HepG2 (cell line): Measurements from ENCODE around the gene SMARCA2. TPM values are rescaled to one million over a fixed set of nuclear protein-coding genes. Genes with fewer than 3 reads are reported as not detected.

Experiments
- ATAC-seq: fragments of 200-7000 bp; cut with Tn5 transposase; 3 replicates; pipeline ENCODE4 v1.9.1; 2020; ENCODE audit warnings: mild to moderate bottlenecking, moderate library complexity
- BruUV-seq: library from RNA; stranded (reverse); fragments of 400-500 nt; replicated peaks from 2 replicates; lab custom pipeline; 2021; lab: Mats Ljungman, UMichigan
- CTCF ChIA-PET: fragments of 300-600 bp; formaldehyde crosslinking; extraction: SDS; loops from one replicate; lab custom pipeline; 2021; ENCODE audit warnings: low total read pairs, inconsistent platforms, low intra/inter-chr PET ratio; lab: Yijun Ruan, JAX
- POLR2A ChIA-PET: fragments of 350-600 bp; sonication (Branson Sonifier 250); formaldehyde crosslinking; loops from one replicate; lab custom pipeline; 2020; ENCODE audit warnings: antibody characterized with exemption, inconsistent platforms; lab: Yijun Ruan, JAX
- DNase-seq: peaks from one replicate; pipeline ENCODE4 v3.0.0-alpha.2; 2015; ENCODE audit warnings: low spot score
- FAIRE-seq: peaks from 3 replicates; lab custom pipeline; 2011; peaks lifted over from hg19 to GRCh38; lab: Jason Lieb, UNC
- H2AFZ ChIP-seq: one replicate; pipeline ENCODE4 v1.6.1; 2011; ENCODE audit warnings: low read length, inconsistent platforms
- H3K27ac ChIP-seq: fragments of 300-600 bp; 3 replicates; pipeline ENCODE4 v1.8.0; 2011; ENCODE audit warnings: mixed run types, mild to moderate bottlenecking, mixed read lengths, low read length, inconsistent platforms; ENCODE audit not compliant: insufficient read depth; ENCODE audit errors: extremely low read length
- H3K27me3 ChIP-seq, 2 experiments: fragments of 200-600 bp in 1 of 2; 2 replicates in 1 of 2; 3 replicates in 1 of 2; pipeline versions ENCODE4 v1.6.0 to v1.8.0; 2011; ENCODE audit warnings: low read length in 2 of 2, mild to moderate bottlenecking in 2 of 2, moderate library complexity in 2 of 2, inconsistent platforms in 1 of 2; ENCODE audit not compliant: insufficient read depth in 2 of 2, control insufficient read depth in 1 of 2
- H3K36me3 ChIP-seq, 2 experiments: fragments of 200-600 bp in 1 of 2; replicated peaks in 1 of 2; 2 replicates in 1 of 2; 3 replicates in 1 of 2; pipeline versions ENCODE4 v1.5.1 to v1.8.0; 2011; ENCODE audit warnings: low read length in 2 of 2, inconsistent platforms in 1 of 2; ENCODE audit not compliant: insufficient read depth in 2 of 2, control insufficient read depth in 1 of 2
- H3K4me1 ChIP-seq: 2 replicates; pipeline ENCODE4 v1.5.1; 2012; ENCODE audit warnings: low read length, inconsistent platforms; ENCODE audit not compliant: insufficient read depth
- H3K4me2 ChIP-seq: 2 replicates; pipeline ENCODE4 v1.6.0; 2011; ENCODE audit warnings: low read depth, low read length, inconsistent platforms
- H3K4me3 ChIP-seq, 3 experiments: fragments of 200-600 bp in 1 of 3; sonication (generic), shearing (Covaris generic) in 1 of 3; replicated peaks in 1 of 3; 2 replicates each; pipeline ENCODE4 v1.5.1; 2011 to 2016; ENCODE audit warnings: low read length in 3 of 3, inconsistent platforms in 2 of 3, low read depth in 2 of 3, mild to moderate bottlenecking in 2 of 3, control low read depth in 1 of 3, mixed read lengths in 1 of 3; ENCODE audit not compliant: insufficient read depth in 1 of 3
- H3K79me2 ChIP-seq: one replicate; pipeline ENCODE4 v1.6.1; 2011; ENCODE audit warnings: low read length, inconsistent platforms; ENCODE audit not compliant: insufficient read depth
- H3K9ac ChIP-seq: 2 replicates; pipeline ENCODE4 v1.6.0; 2011; ENCODE audit warnings: mild to moderate bottlenecking, low read depth, low read length, inconsistent platforms; ENCODE audit not compliant: insufficient read depth
- H3K9me3 ChIP-seq: 2 replicates; pipeline ENCODE4 v1.5.1; 2012; ENCODE audit warnings: mild to moderate bottlenecking, low read length
- H4K20me1 ChIP-seq: 2 replicates; pipeline ENCODE4 v1.6.0; 2011; ENCODE audit warnings: inconsistent platforms, mild to moderate bottlenecking, low read length, moderate library complexity; ENCODE audit not compliant: insufficient read depth
- GTF3A ChIP-seq: sonication (generic); formaldehyde crosslinking; conservative IDR thresholded peaks from 2 replicates; pipeline ENCODE4 v1.4.0; 2020; ENCODE audit warnings: mild to moderate bottlenecking, missing genetic modification reagents
- HCFC1 ChIP-seq: fragments of 150-350 bp; IDR thresholded peaks from 2 replicates; pipeline ENCODE4 v1.6.1; 2014; ENCODE audit warnings: low read depth, low read length
- ISL2 ChIP-seq: sonication (generic); formaldehyde crosslinking; IDR thresholded peaks from 2 replicates; pipeline ENCODE4 v1.5.0; 2020; ENCODE audit warnings: missing genetic modification reagents
- KLF11 ChIP-seq: IDR thresholded peaks from 2 replicates; pipeline ENCODE4 v1.6.1; 2016; ENCODE audit warnings: missing compliant biosample characterization
- MAFK ChIP-seq, 2 experiments: IDR thresholded peaks in 1 of 2; conservative IDR thresholded peaks in 1 of 2; 2 replicates each; pipeline ENCODE4 v1.6.1; 2011; ENCODE audit warnings: improper control_type of control experiment in 2 of 2, low read length in 2 of 2
- NCOA5 ChIP-seq: sonication (generic); formaldehyde crosslinking; IDR thresholded peaks from 2 replicates; pipeline ENCODE4 v1.4.0; 2020; ENCODE audit warnings: missing genetic modification reagents
- SNAPC2 ChIP-seq: sonication (generic); formaldehyde crosslinking; IDR thresholded peaks from 2 replicates; pipeline ENCODE4 v1.8.1; 2022; ENCODE audit warnings: mild to moderate bottlenecking, missing genetic modification reagents
- XRCC5 ChIP-seq: fragments of 200-400 bp; formaldehyde crosslinking; optimal IDR thresholded peaks from 2 replicates; pipeline ENCODE3; 2017; ENCODE audit warnings: mild to moderate bottlenecking, low read length
- ZNF143 ChIP-seq: sonication (generic); formaldehyde crosslinking; IDR thresholded peaks from 2 replicates; pipeline ENCODE4 v1.4.0; 2020; ENCODE audit warnings: missing genetic modification reagents
- ZNF282 ChIP-seq: fragments of 450-650 bp; IDR thresholded peaks from 2 replicates; pipeline ENCODE4 v1.6.1; 2018; ENCODE audit not compliant: partially characterized antibody
- ZNF296 ChIP-seq: sonication (generic); formaldehyde crosslinking; conservative IDR thresholded peaks from 2 replicates; pipeline ENCODE4 v1.5.0; 2020; ENCODE audit warnings: mild to moderate bottlenecking, missing genetic modification reagents
- ZNF354B ChIP-seq: sonication (generic); formaldehyde crosslinking; IDR thresholded peaks from 2 replicates; pipeline ENCODE4 v1.8.0; 2022; ENCODE audit warnings: mild to moderate bottlenecking, missing genetic modification reagents
- ZNF367 ChIP-seq: sonication (generic); formaldehyde crosslinking; IDR thresholded peaks from 2 replicates; pipeline ENCODE4 v1.4.0; 2020; ENCODE audit warnings: missing genetic modification reagents, borderline replicate concordance
- ZNF546 ChIP-seq: sonication (generic); formaldehyde crosslinking; conservative IDR thresholded peaks from 2 replicates; pipeline ENCODE4 v1.8.1; 2023; ENCODE audit warnings: mild to moderate bottlenecking, missing genetic modification reagents
- ZNF605 ChIP-seq: sonication (generic); formaldehyde crosslinking; IDR thresholded peaks from 2 replicates; pipeline ENCODE4 v1.8.0; 2022; ENCODE audit warnings: mild to moderate bottlenecking, missing genetic modification reagents
- ZNF639 ChIP-seq: conservative IDR thresholded peaks from 2 replicates; pipeline ENCODE4 v1.6.1; 2018; ENCODE audit warnings: missing genetic modification reagents
- ZNF788 ChIP-seq: sonication (generic); formaldehyde crosslinking; IDR thresholded peaks from 2 replicates; pipeline ENCODE4 v1.5.0; 2020; ENCODE audit warnings: mild to moderate bottlenecking, missing genetic modification reagents, borderline replicate concordance
- WGBS: methylation state at CpG from one replicate; pipeline ENCODE4 v1.1.6; 2017; ENCODE audit warnings: low lambda C conversion rate; 5-methylcytosine and 5-hydroxymethylcytosine counted together
- in situ Hi-C: cut with HindIII; loops from 2 replicates; pipeline ENCODE4 v1.10.0; 2017; ENCODE audit warnings: low pct_unique_long_range_greater_than_20kb; ENCODE audit not compliant: extremely low pct_ligation_motif_present
- intact Hi-C: fragments of 100-400 bp; cut with micrococcal nuclease; formaldehyde crosslinking; loops from one replicate; pipeline ENCODE4 v1.10.0; 2022; ENCODE audit not compliant: unreplicated experiment
- polyA plus RNA-seq, 8 experiments: library from polyadenylated mRNA; depleted of rRNA in 3 of 8; stranded (reverse) in 7 of 8; unstranded in 1 of 8; fragments of >200 nt; fragmentation: Illumina TruSeq in 4 of 8; extraction: Trizol in 4 of 8; gene quantifications; 2 replicates each; pipeline versions ENCODE4 v1.2.1 to v1.2.3, GENCODE V29; 2011 to 2016; ENCODE audit warnings: low read depth in 4 of 8, missing spikeins in 1 of 8, mixed read lengths in 1 of 8; ENCODE audit not compliant: insufficient read depth in 1 of 8
- total RNA-seq, 5 experiments: library from RNA; depleted of rRNA; stranded (reverse); fragments of >200 nt; fragmentation: Illumina TruSeq; extraction: Trizol; gene quantifications; 2 replicates each; pipeline ENCODE4 v1.2.3, GENCODE V29; 2016; ENCODE audit warnings: low read depth in 1 of 5
- TF ChIP-seq, protein P1 (sequence below): sonication (generic); formaldehyde crosslinking; IDR thresholded peaks from 2 replicates; pipeline ENCODE4 v1.5.0; 2020; ENCODE audit warnings: missing genetic modification reagents
- TF ChIP-seq, protein P2 (sequence below): fragments of 450-650 bp; IDR thresholded peaks from 2 replicates; pipeline ENCODE4 v1.6.1; 2016
- TF ChIP-seq, protein P3 (sequence below): sonication (generic); formaldehyde crosslinking; IDR thresholded peaks from 2 replicates; pipeline ENCODE4 v1.5.0; 2020; ENCODE audit warnings: missing genetic modification reagents, mild to moderate bottlenecking, borderline replicate concordance

Gene SMARCA2
- total and polyA plus RNA-seq, 2 of the 13 experiments (the other 11 are each of a cell fraction or from before 2014, with no cell fraction given), result 22.5 to 23.7 TPM

GRCh38 chr9:2022560-2022959 lies 7.4 kb downstream of the SMARCA2 start:
- H4K20me1 ChIP-seq, result no peaks in the 10 kb centered on the region
- H2AFZ ChIP-seq, result no peak overlapping the region
- intact Hi-C loops, result no loop called here
- H3K36me3 ChIP-seq, result no peaks in the 10 kb centered on the region
- no peak for FAIRE-seq
- ATAC-seq, result no peak
- no peak overlapping the region for H3K9ac ChIP-seq
- WGBS, result 94% methylated on average over 1 of the region's 1 CpG
- TF ChIP-seq XRCC5 (no peak), KLF11 (CRISPR knock-in tag) (no peak), ISL2 (CRISPR knock-in tag) (no peak), ZNF639 (CRISPR knock-in tag) (no peak), SNAPC2 (CRISPR knock-in tag) (no peak), ZNF143 (CRISPR knock-in tag) (no peak), ZNF354B (CRISPR knock-in tag) (no peak), ZNF296 (CRISPR knock-in tag) (no peak), ZNF367 (no peak), ZNF282 (no peak), NCOA5 (CRISPR knock-in tag) (no peak), ZNF605 (CRISPR knock-in tag) (no peak), GTF3A (CRISPR knock-in tag) (no peak), MAFK (conservative IDR thresholded peaks at IDR 0.05 in 1 of 2, IDR thresholded peaks at IDR 0.05 in 1 of 2; ENCODE audit: low read length in 2 of 2) (no peak), HCFC1 (no peak), ZNF788 (no peak), ZNF546 (CRISPR knock-in tag) (no peak)
- TF ChIP-seq, protein P1, sequence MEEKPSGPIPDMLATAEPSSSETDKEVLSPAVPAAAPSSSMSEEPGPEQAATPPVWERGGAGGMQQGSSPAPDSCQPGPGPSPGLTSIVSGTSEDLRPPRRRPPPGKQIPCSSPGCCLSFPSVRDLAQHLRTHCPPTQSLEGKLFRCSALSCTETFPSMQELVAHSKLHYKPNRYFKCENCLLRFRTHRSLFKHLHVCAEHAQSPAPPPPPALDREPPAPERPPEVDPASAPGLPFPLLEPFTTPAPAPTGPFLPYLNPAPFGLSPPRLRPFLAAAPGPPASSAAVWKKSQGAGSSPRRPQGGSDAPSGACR (CRISPR knock-in tag), result no peak
- TF ChIP-seq, protein P2, sequence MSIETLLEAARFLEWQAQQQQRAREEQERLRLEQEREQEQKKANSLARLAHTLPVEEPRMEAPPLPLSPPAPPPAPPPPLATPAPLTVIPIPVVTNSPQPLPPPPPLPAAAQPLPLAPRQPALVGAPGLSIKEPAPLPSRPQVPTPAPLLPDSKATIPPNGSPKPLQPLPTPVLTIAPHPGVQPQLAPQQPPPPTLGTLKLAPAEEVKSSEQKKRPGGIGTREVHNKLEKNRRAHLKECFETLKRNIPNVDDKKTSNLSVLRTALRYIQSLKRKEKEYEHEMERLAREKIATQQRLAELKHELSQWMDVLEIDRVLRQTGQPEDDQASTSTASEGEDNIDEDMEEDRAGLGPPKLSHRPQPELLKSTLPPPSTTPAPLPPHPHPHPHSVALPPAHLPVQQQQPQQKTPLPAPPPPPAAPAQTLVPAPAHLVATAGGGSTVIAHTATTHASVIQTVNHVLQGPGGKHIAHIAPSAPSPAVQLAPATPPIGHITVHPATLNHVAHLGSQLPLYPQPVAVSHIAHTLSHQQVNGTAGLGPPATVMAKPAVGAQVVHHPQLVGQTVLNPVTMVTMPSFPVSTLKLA, result no peak
- TF ChIP-seq, protein P3, sequence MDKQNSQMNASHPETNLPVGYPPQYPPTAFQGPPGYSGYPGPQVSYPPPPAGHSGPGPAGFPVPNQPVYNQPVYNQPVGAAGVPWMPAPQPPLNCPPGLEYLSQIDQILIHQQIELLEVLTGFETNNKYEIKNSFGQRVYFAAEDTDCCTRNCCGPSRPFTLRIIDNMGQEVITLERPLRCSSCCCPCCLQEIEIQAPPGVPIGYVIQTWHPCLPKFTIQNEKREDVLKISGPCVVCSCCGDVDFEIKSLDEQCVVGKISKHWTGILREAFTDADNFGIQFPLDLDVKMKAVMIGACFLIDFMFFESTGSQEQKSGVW (CRISPR knock-in tag), result no peak
- no peak overlapping the region for H3K4me3 ChIP-seq
- peaks cover 34% of the 10 kb centered on the region for H3K79me2 ChIP-seq
- no peak overlapping the region for H3K27ac ChIP-seq
- no TSS peak for BruUV-seq
- in situ Hi-C loops, result loop anchor here (25.0 kb wide), 1 partner anchor 815 kb away; the partner anchor contains the start of gene PUM3
- H3K27me3 ChIP-seq, result no peaks in the 10 kb centered on the region; a peak in 1 of 5 replicates
- H3K9me3 ChIP-seq, result no peaks in the 10 kb centered on the region
- DNase-seq, result no peak
- no peak overlapping the region for H3K4me2 ChIP-seq
- ChIA-PET POLR2A (no interaction called here), CTCF (no interaction called here)
- peaks cover 29% of the 10 kb centered on the region for H3K4me1 ChIP-seq
